Measurements from ENCODE around the gene AOPEP. TPM values are rescaled to one million over a fixed set of nuclear protein-coding genes. Genes with fewer than 3 reads are reported as not detected.

The AOPEP gene
- total RNA-seq, 1 donor from 2014 or later: 75.3 TPM

DNA sequence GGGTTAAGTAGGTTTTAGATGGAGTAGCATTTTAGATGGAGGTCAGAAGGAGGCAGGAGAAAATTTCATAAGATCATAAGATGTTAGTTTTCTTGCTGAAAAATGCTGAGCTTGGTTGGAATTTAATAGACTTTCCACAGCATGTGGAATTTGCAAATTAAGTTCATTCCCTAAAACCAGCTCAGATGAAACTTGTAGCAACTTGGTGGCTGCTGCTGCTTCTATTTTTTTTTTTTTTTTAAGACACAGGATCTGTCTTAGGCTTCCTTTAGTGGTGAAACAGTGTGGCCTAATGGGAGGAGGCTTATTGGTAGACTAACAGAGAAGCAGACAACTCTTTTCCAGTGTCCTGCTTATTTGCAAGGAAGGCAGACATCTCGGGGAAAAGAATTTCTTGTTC, 154.5 kb downstream of the AOPEP start:
- Histone ChIP-seq H3K79me2 (ENCODE audit: insufficient read depth, low read length) (no peaks in the 10 kb centered on the region), H3K36me3 (ENCODE audit: insufficient read depth, low read length) (no peaks in the 10 kb centered on the region), H3K9me3 (ENCODE audit: insufficient read depth, low read depth, low read length) (no peaks in the 10 kb centered on the region), H3K9ac (ENCODE audit: low read length) (no peak overlapping the region), H3K27ac (ENCODE audit: low read depth, low read length) (no peak overlapping the region), H3K27me3 (ENCODE audit: insufficient read depth, low read length) (no peaks in the 10 kb centered on the region), H3K4me2 (ENCODE audit: low read length) (no peak overlapping the region), H3K4me1 (ENCODE audit: insufficient read depth, low read length) (peaks cover 17% of the 10 kb centered on the region), H2AFZ (ENCODE audit: low read depth, low read length) (no peak overlapping the region), H3K4me3 (ENCODE audit: insufficient read depth, low read depth, low read length) (no peak overlapping the region), H4K20me1 (ENCODE audit: insufficient read depth, low read length) (no peaks in the 10 kb centered on the region)
- H3K4me1 Mint-ChIP-seq (ENCODE audit: low read depth, unreplicated experiment): peaks cover 50% of the 10 kb centered on the region
- no peak for TF ChIP-seq EZH2 (IDR thresholded peaks at IDR 0.05; ENCODE audit: insufficient read depth, low read length)
- TF ChIP-seq, protein P1, sequence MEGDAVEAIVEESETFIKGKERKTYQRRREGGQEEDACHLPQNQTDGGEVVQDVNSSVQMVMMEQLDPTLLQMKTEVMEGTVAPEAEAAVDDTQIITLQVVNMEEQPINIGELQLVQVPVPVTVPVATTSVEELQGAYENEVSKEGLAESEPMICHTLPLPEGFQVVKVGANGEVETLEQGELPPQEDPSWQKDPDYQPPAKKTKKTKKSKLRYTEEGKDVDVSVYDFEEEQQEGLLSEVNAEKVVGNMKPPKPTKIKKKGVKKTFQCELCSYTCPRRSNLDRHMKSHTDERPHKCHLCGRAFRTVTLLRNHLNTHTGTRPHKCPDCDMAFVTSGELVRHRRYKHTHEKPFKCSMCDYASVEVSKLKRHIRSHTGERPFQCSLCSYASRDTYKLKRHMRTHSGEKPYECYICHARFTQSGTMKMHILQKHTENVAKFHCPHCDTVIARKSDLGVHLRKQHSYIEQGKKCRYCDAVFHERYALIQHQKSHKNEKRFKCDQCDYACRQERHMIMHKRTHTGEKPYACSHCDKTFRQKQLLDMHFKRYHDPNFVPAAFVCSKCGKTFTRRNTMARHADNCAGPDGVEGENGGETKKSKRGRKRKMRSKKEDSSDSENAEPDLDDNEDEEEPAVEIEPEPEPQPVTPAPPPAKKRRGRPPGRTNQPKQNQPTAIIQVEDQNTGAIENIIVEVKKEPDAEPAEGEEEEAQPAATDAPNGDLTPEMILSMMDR (IDR thresholded peaks at IDR 0.05; ENCODE audit: insufficient read depth, low read depth, low read length): no peak
- FAIRE-seq (peak; percentile 59), DNase-seq (ENCODE audit: low read depth) (peak; percentile 52)
- H3K36me3 Mint-ChIP-seq (ENCODE audit: low read depth, unreplicated experiment): peaks cover under 1% of the 10 kb centered on the region
- H3K27ac Mint-ChIP-seq (ENCODE audit: unreplicated experiment): peak overlapping the region; percentile 66
- no peak overlapping the region for H3K4me3 Mint-ChIP-seq (ENCODE audit: unreplicated experiment)
- H3K9me3 Mint-ChIP-seq (ENCODE audit: unreplicated experiment): no peaks in the 10 kb centered on the region
- no peaks in the 10 kb centered on the region for H3K27me3 Mint-ChIP-seq (ENCODE audit: low read depth, unreplicated experiment)

DNA sequence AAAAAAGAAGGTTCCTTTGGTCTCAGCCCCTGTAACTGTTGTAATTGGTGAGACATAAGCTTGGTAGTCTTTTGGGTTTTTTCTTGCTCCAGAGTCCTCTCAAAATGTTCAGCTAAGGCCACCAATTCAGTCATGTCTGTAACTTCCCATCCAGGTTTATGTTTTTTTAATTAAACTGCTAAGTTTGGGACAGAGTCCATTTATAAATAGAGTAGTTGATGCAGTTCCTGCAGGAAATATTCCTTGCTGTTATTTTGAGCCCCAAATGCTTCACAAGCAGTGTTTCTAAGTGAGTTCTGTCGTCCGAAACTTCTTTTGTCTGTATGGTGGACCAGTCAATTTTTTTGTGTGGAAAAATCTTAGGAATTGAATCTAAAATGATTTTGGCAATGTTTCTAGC, 155.0 kb downstream of the AOPEP start:
- Histone ChIP-seq H2AFZ (ENCODE audit: low read depth, low read length) (no peak overlapping the region), H3K9ac (ENCODE audit: low read length) (no peak overlapping the region), H3K4me1 (ENCODE audit: insufficient read depth, low read length) (peaks cover 17% of the 10 kb centered on the region), H3K36me3 (ENCODE audit: insufficient read depth, low read length) (no peaks in the 10 kb centered on the region), H3K27ac (ENCODE audit: low read depth, low read length) (no peak overlapping the region), H4K20me1 (ENCODE audit: insufficient read depth, low read length) (no peaks in the 10 kb centered on the region), H3K79me2 (ENCODE audit: insufficient read depth, low read length) (no peaks in the 10 kb centered on the region), H3K4me2 (ENCODE audit: low read length) (no peak overlapping the region), H3K4me3 (ENCODE audit: insufficient read depth, low read depth, low read length) (no peak overlapping the region), H3K27me3 (ENCODE audit: insufficient read depth, low read length) (no peaks in the 10 kb centered on the region), H3K9me3 (ENCODE audit: insufficient read depth, low read depth, low read length) (no peaks in the 10 kb centered on the region)
- Mint-ChIP-seq H3K36me3 (ENCODE audit: low read depth, unreplicated experiment) (no peaks in the 10 kb centered on the region), H3K9me3 (ENCODE audit: unreplicated experiment) (no peaks in the 10 kb centered on the region), H3K27me3 (ENCODE audit: low read depth, unreplicated experiment) (no peaks in the 10 kb centered on the region), H3K27ac (ENCODE audit: unreplicated experiment) (peak overlapping the region; percentile 66), H3K4me1 (ENCODE audit: low read depth, unreplicated experiment) (peaks cover 51% of the 10 kb centered on the region), H3K4me3 (ENCODE audit: unreplicated experiment) (no peak overlapping the region)
- no peak for DNase-seq (ENCODE audit: low read depth)
- TF ChIP-seq EZH2 (IDR thresholded peaks at IDR 0.05; ENCODE audit: insufficient read depth, low read length): no peak
- TF ChIP-seq, protein P1 (IDR thresholded peaks at IDR 0.05; ENCODE audit: insufficient read depth, low read depth, low read length): no peak
- no peak for FAIRE-seq

DNA sequence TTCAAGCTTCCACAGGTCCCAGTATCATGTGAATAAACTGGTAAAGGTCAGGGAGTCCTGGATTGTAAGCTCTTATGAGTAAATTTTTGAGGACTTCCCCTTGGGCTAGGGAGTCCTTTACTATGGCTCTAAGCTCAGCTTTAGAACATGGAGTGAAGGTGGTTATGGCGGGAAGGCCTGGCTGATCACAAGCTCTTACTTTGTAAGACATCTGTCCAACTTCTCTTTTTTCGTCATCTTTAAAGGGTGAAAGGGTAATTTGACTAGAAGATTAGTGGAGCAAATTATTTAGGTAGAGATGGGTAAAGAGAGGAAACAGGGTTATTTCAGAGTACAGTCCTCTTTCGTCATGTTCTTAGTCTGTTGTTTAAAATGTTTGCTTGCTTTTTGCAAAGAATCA, 155.4 kb downstream of the AOPEP start:
- no peak for TF ChIP-seq EZH2 (IDR thresholded peaks at IDR 0.05; ENCODE audit: insufficient read depth, low read length)
- TF ChIP-seq, protein P1 (IDR thresholded peaks at IDR 0.05; ENCODE audit: insufficient read depth, low read depth, low read length): no peak
- Histone ChIP-seq H3K36me3 (ENCODE audit: insufficient read depth, low read length) (no peaks in the 10 kb centered on the region), H3K79me2 (ENCODE audit: insufficient read depth, low read length) (no peaks in the 10 kb centered on the region), H3K9me3 (ENCODE audit: insufficient read depth, low read depth, low read length) (no peaks in the 10 kb centered on the region), H3K4me2 (ENCODE audit: low read length) (no peak overlapping the region), H2AFZ (ENCODE audit: low read depth, low read length) (no peak overlapping the region), H3K27me3 (ENCODE audit: insufficient read depth, low read length) (no peaks in the 10 kb centered on the region), H3K4me1 (ENCODE audit: insufficient read depth, low read length) (peaks cover 17% of the 10 kb centered on the region), H3K9ac (ENCODE audit: low read length) (no peak overlapping the region), H3K4me3 (ENCODE audit: insufficient read depth, low read depth, low read length) (no peak overlapping the region), H3K27ac (ENCODE audit: low read depth, low read length) (no peak overlapping the region), H4K20me1 (ENCODE audit: insufficient read depth, low read length) (no peaks in the 10 kb centered on the region)
- Mint-ChIP-seq H3K4me3 (ENCODE audit: unreplicated experiment) (no peak overlapping the region), H3K27me3 (ENCODE audit: low read depth, unreplicated experiment) (no peaks in the 10 kb centered on the region), H3K27ac (ENCODE audit: unreplicated experiment) (peak overlapping the region; percentile 66), H3K36me3 (ENCODE audit: low read depth, unreplicated experiment) (no peaks in the 10 kb centered on the region), H3K4me1 (ENCODE audit: low read depth, unreplicated experiment) (peaks cover 51% of the 10 kb centered on the region), H3K9me3 (ENCODE audit: unreplicated experiment) (no peaks in the 10 kb centered on the region)
- DNase-seq (ENCODE audit: low read depth): no peak
- peak; percentile 20 for FAIRE-seq

Data from astrocyte (in vitro differentiated cells and primary cell).